22Rv1 (cell line): ENCODE results near the gene FKBP5.

ENCODE experiments used
- CTCF ChIP-seq: fragments of 450-650 bp; IDR thresholded peaks from 2 replicates; pipeline ENCODE4 v1.5.1; 2017; ENCODE audit warnings: mild to moderate bottlenecking
- ZFX ChIP-seq: fragments of 450-650 bp; IDR thresholded peaks from 2 replicates; pipeline ENCODE4 v1.6.1; 2017; ENCODE audit warnings: antibody characterized with exemption, borderline replicate concordance

- no peak for TF ChIP-seq CTCF
- no peak for TF ChIP-seq ZFX
Measured at GRCh38 chr6:35713006-35713767, 24.5 kb upstream of the FKBP5 start.
